Memory B cell (primary cell): ENCODE data around the gene C3orf33.
A peak's percentile ranks its signal among the peaks of the same experiment; 100 is the strongest.

Source experiments
- ATAC-seq: fragments of 150-1000 bp; cut with Tn5 transposase; 2 replicates; pipeline ENCODE4 v1.10.0; 2021; ENCODE audit warnings: low read depth, mild to moderate bottlenecking, moderate library complexity
- DNase-seq, 2 donors: peaks; one replicate each; pipeline ENCODE4 v3.0.0; 2022; ENCODE audit warnings: low spot score in 2 of 2
- H3K27ac Mint-ChIP-seq: one replicate; pipeline ENCODE4 v1.8.0; 2022; ENCODE audit warnings: mild to moderate bottlenecking, moderate library complexity, mixed read lengths
- H3K27me3 Mint-ChIP-seq: one replicate; pipeline ENCODE4 v1.8.0; 2022; ENCODE audit warnings: mixed read lengths
- H3K36me3 Mint-ChIP-seq: one replicate; pipeline ENCODE4 v1.8.0; 2022; ENCODE audit warnings: mild to moderate bottlenecking, mixed read lengths
- H3K4me1 Mint-ChIP-seq: one replicate; pipeline ENCODE4 v1.8.0; 2022; ENCODE audit warnings: mixed read lengths
- H3K4me3 Mint-ChIP-seq: one replicate; pipeline ENCODE4 v1.8.0; 2022; ENCODE audit warnings: mild to moderate bottlenecking, moderate library complexity, mixed read lengths
- H3K9me3 Mint-ChIP-seq: one replicate; pipeline ENCODE4 v1.8.0; 2022; ENCODE audit warnings: mixed read lengths

The C3orf33 gene

GRCh38 chr3:155742349-155742965, 63.6 kb downstream of the C3orf33 start:
- no peak overlapping the region for H3K4me3 Mint-ChIP-seq
- no peak overlapping the region for H3K27ac Mint-ChIP-seq
- no peak for ATAC-seq
- H3K36me3 Mint-ChIP-seq = no peaks in the 10 kb centered on the region
- H3K4me1 Mint-ChIP-seq = peaks cover 16% of the 10 kb centered on the region
- no peak for DNase-seq
- H3K27me3 Mint-ChIP-seq = peaks cover 12% of the 10 kb centered on the region
- H3K9me3 Mint-ChIP-seq = no peaks in the 10 kb centered on the region

- H3K27ac Mint-ChIP-seq = no peak overlapping the region
- H3K4me3 Mint-ChIP-seq = no peak overlapping the region
- ATAC-seq (no peak), DNase-seq (no peak)
- no peaks in the 10 kb centered on the region for H3K9me3 Mint-ChIP-seq
- H3K4me1 Mint-ChIP-seq = peaks cover 16% of the 10 kb centered on the region
- H3K36me3 Mint-ChIP-seq = no peaks in the 10 kb centered on the region
- peaks cover 12% of the 10 kb centered on the region for H3K27me3 Mint-ChIP-seq
These were observed 64.5 kb downstream of the C3orf33 start for GRCh38 chr3:155741603-155742002.

GRCh38 chr3:155741101-155741500, 65.0 kb downstream of the C3orf33 start:
- H3K27me3 Mint-ChIP-seq = peaks cover 12% of the 10 kb centered on the region
- DNase-seq (no peak), ATAC-seq (no peak)
- no peaks in the 10 kb centered on the region for H3K36me3 Mint-ChIP-seq
- H3K27ac Mint-ChIP-seq = no peak overlapping the region
- H3K4me3 Mint-ChIP-seq = no peak overlapping the region
- peaks cover 16% of the 10 kb centered on the region for H3K4me1 Mint-ChIP-seq
- no peaks in the 10 kb centered on the region for H3K9me3 Mint-ChIP-seq

- Mint-ChIP-seq H3K9me3 (no peaks in the 10 kb centered on the region), H3K4me3 (no peak overlapping the region), H3K4me1 (peaks cover 8% of the 10 kb centered on the region), H3K36me3 (no peaks in the 10 kb centered on the region), H3K27me3 (peaks cover 12% of the 10 kb centered on the region), H3K27ac (no peak overlapping the region)
- DNase-seq = no peak
- ATAC-seq = no peak
These were observed 66.9 kb downstream of the C3orf33 start for GRCh38 chr3:155739154-155739553.

- no peak overlapping the region for H3K27ac Mint-ChIP-seq
- DNase-seq (no peak), ATAC-seq (no peak)
- H3K27me3 Mint-ChIP-seq = peaks cover 12% of the 10 kb centered on the region
- peaks cover 4% of the 10 kb centered on the region for H3K4me1 Mint-ChIP-seq
- no peaks in the 10 kb centered on the region for H3K9me3 Mint-ChIP-seq
- H3K4me3 Mint-ChIP-seq = no peak overlapping the region
- H3K36me3 Mint-ChIP-seq = no peaks in the 10 kb centered on the region
These were observed 67.5 kb downstream of the C3orf33 start for GRCh38 chr3:155738580-155739076.

GRCh38 chr3:155737844-155738460, 68.1 kb downstream of the C3orf33 start:
- Mint-ChIP-seq H3K36me3 (no peaks in the 10 kb centered on the region), H3K27me3 (peaks cover 14% of the 10 kb centered on the region), H3K4me1 (peaks cover 3% of the 10 kb centered on the region), H3K9me3 (no peaks in the 10 kb centered on the region), H3K27ac (peak overlapping the region; percentile 1), H3K4me3 (no peak overlapping the region)
- DNase-seq = no peak
- peak; percentile 38 for ATAC-seq

- no peak overlapping the region for H3K4me3 Mint-ChIP-seq
- H3K9me3 Mint-ChIP-seq = no peaks in the 10 kb centered on the region
- H3K27me3 Mint-ChIP-seq = peaks cover 11% of the 10 kb centered on the region
- H3K36me3 Mint-ChIP-seq = no peaks in the 10 kb centered on the region
- H3K27ac Mint-ChIP-seq = no peak overlapping the region
- peaks cover 3% of the 10 kb centered on the region for H3K4me1 Mint-ChIP-seq
- no peak for DNase-seq
- no peak for ATAC-seq
These were observed 69.7 kb downstream of the C3orf33 start for GRCh38 chr3:155736381-155736780.

GRCh38 chr3:155730843-155731242, 75.2 kb downstream of the C3orf33 start:
- no peaks in the 10 kb centered on the region for H3K4me1 Mint-ChIP-seq
- ATAC-seq (no peak), DNase-seq (no peak)
- H3K27me3 Mint-ChIP-seq = peaks cover 12% of the 10 kb centered on the region
- no peak overlapping the region for H3K27ac Mint-ChIP-seq
- H3K9me3 Mint-ChIP-seq = no peaks in the 10 kb centered on the region
- H3K36me3 Mint-ChIP-seq = no peaks in the 10 kb centered on the region
- no peak overlapping the region for H3K4me3 Mint-ChIP-seq

GRCh38 chr3:155727836-155728235, 78.2 kb downstream of the C3orf33 start:
- H3K27me3 Mint-ChIP-seq = peaks cover 13% of the 10 kb centered on the region
- no peak overlapping the region for H3K4me3 Mint-ChIP-seq
- no peaks in the 10 kb centered on the region for H3K4me1 Mint-ChIP-seq
- H3K27ac Mint-ChIP-seq = no peak overlapping the region
- no peak for DNase-seq
- no peak for ATAC-seq
- H3K9me3 Mint-ChIP-seq = peaks cover 2% of the 10 kb centered on the region
- no peaks in the 10 kb centered on the region for H3K36me3 Mint-ChIP-seq

GRCh38 chr3:155714295-155714718, 91.8 kb downstream of the C3orf33 start:
- no peak for ATAC-seq
- Mint-ChIP-seq H3K27ac (no peak overlapping the region), H3K27me3 (no peaks in the 10 kb centered on the region), H3K36me3 (peaks cover 2% of the 10 kb centered on the region), H3K4me3 (no peak overlapping the region), H3K9me3 (peaks cover 7% of the 10 kb centered on the region), H3K4me1 (no peaks in the 10 kb centered on the region)
- DNase-seq = no peak
